OCI-LY7 (cell line): ENCODE results near the gene TRMT13. TPM values are rescaled to one million over a fixed set of nuclear protein-coding genes. Genes with fewer than 3 reads are reported as not detected.

Experiments used
- BruUV-seq: library from RNA; stranded (reverse); fragments of 400-500 nt; replicated peaks from 2 replicates; lab custom pipeline; 2021; lab: Mats Ljungman, UMichigan
- CTCF ChIA-PET: fragments of 300-600 bp; sonication (Branson Sonifier 250); formaldehyde crosslinking; loops from one replicate; lab custom pipeline; 2022; ENCODE audit warnings: antibody characterized with exemption; ENCODE audit not compliant: unreplicated experiment; lab: Charles Lee
- POLR2A ChIA-PET: fragments of 300-600 bp; sonication (Branson Sonifier 250); formaldehyde crosslinking; loops from one replicate; lab custom pipeline; 2022; ENCODE audit warnings: antibody characterized with exemption; lab: Charles Lee
- DNase-seq: peaks from one replicate; pipeline ENCODE4 v3.0.0-alpha.2; 2015; ENCODE audit warnings: low spot score
- H2AFZ ChIP-seq: fragments of 200-600 bp; sonication (generic), shearing (Covaris generic); 2 replicates; pipeline ENCODE4 v1.6.1; 2014; ENCODE audit warnings: mild to moderate bottlenecking, antibody characterized with exemption, low read length, moderate library complexity
- H3K27ac ChIP-seq: fragments of 200-600 bp; sonication (generic); 2 replicates; pipeline ENCODE4 v1.5.1; 2014; ENCODE audit warnings: mixed run types, low read depth, mild to moderate bottlenecking, moderate library complexity, low read length, inconsistent platforms; ENCODE audit not compliant: poor library complexity, severe bottlenecking
- H3K36me3 ChIP-seq: fragments of 200-600 bp; sonication (generic); 2 replicates; pipeline ENCODE4 v1.6.1; 2014; ENCODE audit warnings: mild to moderate bottlenecking, antibody characterized with exemption, low read length, moderate library complexity, mixed read lengths; ENCODE audit not compliant: insufficient read depth
- H3K4me1 ChIP-seq: fragments of 200-600 bp; sonication (generic); 2 replicates; pipeline ENCODE4 v1.5.1; 2014; ENCODE audit warnings: mild to moderate bottlenecking, low read length; ENCODE audit not compliant: insufficient read depth, poor library complexity, severe bottlenecking
- H3K4me2 ChIP-seq: fragments of 200-600 bp; sonication (generic); 2 replicates; pipeline ENCODE4 v1.6.1; 2014; ENCODE audit warnings: mild to moderate bottlenecking, low read length
- H3K4me3 ChIP-seq: fragments of 200-600 bp; sonication (generic); 2 replicates; pipeline ENCODE4 v1.5.1; 2014; ENCODE audit warnings: mild to moderate bottlenecking, low read depth, low read length; ENCODE audit not compliant: poor library complexity, severe bottlenecking
- H3K79me2 ChIP-seq: fragments of 200-600 bp; sonication (generic); 2 replicates; pipeline ENCODE4 v1.6.1; 2016; ENCODE audit warnings: low read depth, mild to moderate bottlenecking, low read length, moderate library complexity, mixed read lengths; ENCODE audit not compliant: insufficient read depth
- H3K9me2 ChIP-seq: fragments of 200-600 bp; sonication (generic); 2 replicates; pipeline ENCODE4 v1.6.1; 2016; ENCODE audit warnings: mild to moderate bottlenecking, low read length, mixed read lengths; ENCODE audit not compliant: insufficient read depth
- H3K9me3 ChIP-seq: fragments of 200-600 bp; sonication (generic); 2 replicates; pipeline ENCODE4 v1.6.1; 2014; ENCODE audit warnings: mild to moderate bottlenecking, mixed run types, low read length, mixed read lengths
- H4K20me1 ChIP-seq: fragments of 200-600 bp; sonication (generic); 2 replicates; pipeline ENCODE4 v1.6.1; 2014; ENCODE audit warnings: mild to moderate bottlenecking, antibody characterized with exemption, low read length, moderate library complexity, mixed read lengths; ENCODE audit not compliant: insufficient read depth
- CTCF ChIP-seq: fragments of 200-600 bp; sonication (generic); conservative IDR thresholded peaks from 2 replicates; pipeline ENCODE4 v1.5.1; 2014; ENCODE audit warnings: mild to moderate bottlenecking, antibody characterized with exemption, low read length, moderate library complexity, mixed read lengths
- EZH2phosphoT487 ChIP-seq: fragments of 200-600 bp; sonication (generic); IDR thresholded peaks from 2 replicates; pipeline ENCODE4 v1.6.1; 2018; ENCODE audit warnings: low read depth, borderline replicate concordance, mild to moderate bottlenecking, mixed run types, antibody characterized with exemption, low read length, moderate library complexity, mixed read lengths
- intact Hi-C: fragments of 100-400 bp; cut with micrococcal nuclease; formaldehyde crosslinking; loops from one replicate; pipeline ENCODE4 v1.10.0; 2022; ENCODE audit not compliant: unreplicated experiment
- total RNA-seq, 2 experiments: library from RNA; depleted of rRNA in 1 of 2; stranded (reverse); fragments of >200 nt in 1 of 2; shearing (Covaris generic) in 1 of 2; gene quantifications; 2 replicates each; pipeline ENCODE4 v1.2.3, GENCODE V29; 2014 to 2022

TRMT13 gene
- total RNA-seq, 2 experiments from 2014 or later: 14.5 to 28.7 TPM

DNA sequence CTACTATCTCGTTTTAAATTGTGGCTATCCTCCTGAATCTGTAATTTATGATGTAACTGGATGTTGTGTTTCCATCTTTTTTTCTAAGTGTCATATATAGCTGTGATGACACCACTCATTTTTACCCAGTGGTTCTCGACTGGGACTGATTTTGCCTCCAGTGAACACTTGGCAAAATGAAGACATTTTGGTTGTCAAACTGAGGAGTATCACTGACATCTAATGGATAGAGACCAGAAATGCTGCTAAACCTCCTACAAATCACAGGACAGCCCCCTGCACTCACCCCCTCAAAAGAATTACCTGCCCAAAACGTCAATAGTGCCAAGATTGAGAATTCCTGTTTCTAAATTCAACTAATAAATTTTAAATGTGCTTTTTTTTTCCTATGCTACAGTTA, 1.9 kb downstream of the TRMT13 start:
- TF ChIP-seq EZH2phosphoT487 (no peak), CTCF (peak; percentile 73)
- POLR2A ChIA-PET: interaction anchor here (1.0 to 1.6 kb wide), 2 partner anchors 12 to 97 kb away, joined by 3 to 5 read pairs; a partner anchor contains a TSS
- H2AFZ ChIP-seq: no peak overlapping the region
- H3K4me3 ChIP-seq: peak overlapping the region; percentile 96
- intact Hi-C loops: loop anchor here (2.0 to 10.0 kb wide), 4 partner anchors 132 to 760 kb away; partner anchors contain the start of genes EXTL2, RTCA and SLC30A7
- no peaks in the 10 kb centered on the region for H3K9me3 ChIP-seq
- peaks cover 48% of the 10 kb centered on the region for H3K36me3 ChIP-seq
- peaks cover 65% of the 10 kb centered on the region for H3K79me2 ChIP-seq
- H3K4me2 ChIP-seq: peak overlapping the region; percentile 79
- CTCF ChIA-PET: no interaction called here
- BruUV-seq: no TSS peak
- peak; percentile 60 for DNase-seq
- H4K20me1 ChIP-seq: no peaks in the 10 kb centered on the region
- no peaks in the 10 kb centered on the region for H3K9me2 ChIP-seq
- peaks cover 30% of the 10 kb centered on the region for H3K4me1 ChIP-seq
- H3K27ac ChIP-seq: no peak overlapping the region

DNA sequence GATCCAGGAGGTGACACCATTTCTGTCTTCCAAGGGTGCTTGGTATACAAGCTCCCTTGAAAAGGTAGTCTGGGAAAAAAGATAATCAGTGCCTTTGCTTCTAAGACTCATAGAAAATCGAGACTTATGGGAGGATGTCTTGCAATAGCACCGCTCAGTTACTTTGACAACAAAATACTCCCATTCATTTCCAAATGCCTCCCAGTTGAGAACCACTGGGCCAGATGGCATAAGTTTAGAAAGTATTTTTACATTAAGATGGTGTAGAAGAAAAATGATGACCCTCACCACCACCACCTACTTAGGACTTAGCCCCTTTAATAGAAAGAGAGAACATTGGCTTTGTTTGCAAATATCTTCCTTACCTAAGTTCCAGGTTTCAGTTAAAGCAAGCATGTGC, 4.6 kb downstream of the TRMT13 start:
- intact Hi-C loops: loop anchor here (10.0 kb wide), 2 partner anchors 317 to 757 kb away; partner anchors contain the start of genes EXTL2 and SLC30A7
- CTCF ChIA-PET: no interaction called here
- BruUV-seq: no TSS peak

More for the DNA sequence above, 4.6 kb downstream of the TRMT13 start:
- TF ChIP-seq CTCF (no peak), EZH2phosphoT487 (no peak)
- H4K20me1 ChIP-seq: no peaks in the 10 kb centered on the region
- H3K4me1 ChIP-seq: peaks cover 12% of the 10 kb centered on the region
- H3K79me2 ChIP-seq: peaks cover 37% of the 10 kb centered on the region
- H3K9me3 ChIP-seq: no peaks in the 10 kb centered on the region
- H3K36me3 ChIP-seq: peaks cover 70% of the 10 kb centered on the region
- H3K27ac ChIP-seq: no peak overlapping the region
- DNase-seq: no peak
- POLR2A ChIA-PET: interaction anchor here (0.6 kb wide), 1 partner anchor 160 kb away, joined by 3 read pairs; no protein-coding TSS in a partner anchor
- no peak overlapping the region for H3K4me2 ChIP-seq
- no peak overlapping the region for H2AFZ ChIP-seq
- no peaks in the 10 kb centered on the region for H3K9me2 ChIP-seq
- no peak overlapping the region for H3K4me3 ChIP-seq
